GM12801 (cell line): ENCODE measurements around the gene SH3BP5L.

ENCODE experiments used
- CTCF ChIP-seq: IDR thresholded peaks from one replicate; pipeline ENCODE4 v1.5.1; 2011; ENCODE audit warnings: control low read depth; ENCODE audit not compliant: insufficient read length; ENCODE audit errors: extremely low read depth

Gene SH3BP5L

GRCh38 chr1:248825909-248826760 lies at the start of gene SH3BP5L:
TSS of gene SH3BP5L (minus strand) at chr1:248825915. CDS start at chr1:248824935, 980 bp downstream.
- no peak for TF ChIP-seq CTCF

GRCh38 chr1:248873993-248874533 lies 48.3 kb upstream of the SH3BP5L start:
- TF ChIP-seq CTCF, result no peak

GRCh38 chr1:248873409-248873992 lies 47.8 kb upstream of the SH3BP5L start:
- TF ChIP-seq CTCF, result no peak

GRCh38 chr1:248872752-248873408 lies 47.2 kb upstream of the SH3BP5L start:
- no peak for TF ChIP-seq CTCF

- no peak for TF ChIP-seq CTCF
Observed at GRCh38 chr1:248871837-248872401, 46.2 kb upstream of the SH3BP5L start.

- no peak for TF ChIP-seq CTCF
Observed at GRCh38 chr1:248862998-248863881, 37.5 kb upstream of the SH3BP5L start.

GRCh38 chr1:248862695-248862997 lies 36.9 kb upstream of the SH3BP5L start:
- TF ChIP-seq CTCF, result no peak
